HG02610 (cell line): ENCODE measurements around the gene RASAL3.
A peak's percentile ranks its signal among the peaks of the same experiment; 100 is the strongest.
"Not testable (repeated sequence)": the region's sequence is repeated elsewhere in the genome, so short reads cannot be mapped to it uniquely, and the experiment has no call there.

Experiments used
- ATAC-seq: cut with Tn5 transposase; IDR thresholded peaks from one replicate; pipeline ENCODE4 v1.9.1; 2021; ENCODE audit warnings: mild to moderate bottlenecking, moderate library complexity; ENCODE audit not compliant: unreplicated experiment

Gene RASAL3

GRCh38 chr19:15464394-15465385, at the start of gene RASAL3:
TSS of gene RASAL3 (minus strand) at chr19:15464544. CDS start at chr19:15464358, 186 bp downstream.
- ATAC-seq: peak; percentile 42

DNA sequence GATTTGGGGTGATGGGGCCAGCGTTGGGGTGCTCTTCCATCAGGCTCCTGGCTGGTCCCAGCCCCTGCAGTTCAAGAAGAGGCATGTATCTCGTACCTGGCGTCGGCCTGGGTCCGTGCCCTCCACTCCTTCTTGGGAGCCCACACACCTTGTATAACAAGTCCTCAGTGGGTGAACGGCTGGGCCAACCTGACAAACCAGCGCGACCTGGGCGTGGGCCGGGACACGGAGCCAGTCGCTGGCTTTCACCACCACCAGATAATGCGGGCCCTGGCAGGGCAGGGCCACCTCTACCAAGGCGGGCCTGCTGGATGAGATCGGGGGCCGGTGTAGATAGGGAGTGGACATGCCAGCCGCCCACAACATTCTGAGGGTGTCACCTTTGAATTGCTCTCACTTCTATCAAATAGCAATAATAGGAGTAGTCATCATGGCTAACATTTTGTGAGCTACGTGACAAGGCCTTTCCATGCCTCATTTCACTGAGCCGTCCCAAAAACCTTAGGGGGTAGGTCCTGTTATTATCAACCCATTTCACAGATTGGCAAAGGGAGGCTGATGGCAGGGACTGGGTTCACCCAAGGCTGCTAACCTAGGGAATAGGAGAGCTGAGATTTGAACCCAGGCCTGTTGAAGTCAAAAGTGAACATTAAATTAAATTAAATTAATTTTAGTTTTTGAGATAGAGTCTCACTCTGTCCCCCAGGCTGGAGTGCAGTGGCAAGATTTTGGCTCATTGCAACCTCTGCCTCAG, 47.5 kb upstream of the RASAL3 start:
- ATAC-seq: no peak

- ATAC-seq: no peak
Measured at GRCh38 chr19:15508035-15508710, 43.8 kb upstream of the RASAL3 start, which contains the start of gene CYP4F22. TSS of gene CYP4F22 (plus strand) at chr19:15508525. CDS start at chr19:15525337, 16,812 bp downstream.

GRCh38 chr19:15507068-15508034, 43.0 kb upstream of the RASAL3 start:
- no peak for ATAC-seq

- ATAC-seq: no peak
Measured at GRCh38 chr19:15506074-15506571, 41.8 kb upstream of the RASAL3 start.

GRCh38 chr19:15502264-15502663, 37.9 kb upstream of the RASAL3 start:
- no peak for ATAC-seq

- ATAC-seq: no peak
Measured at GRCh38 chr19:15501596-15501995, 37.3 kb upstream of the RASAL3 start.

DNA sequence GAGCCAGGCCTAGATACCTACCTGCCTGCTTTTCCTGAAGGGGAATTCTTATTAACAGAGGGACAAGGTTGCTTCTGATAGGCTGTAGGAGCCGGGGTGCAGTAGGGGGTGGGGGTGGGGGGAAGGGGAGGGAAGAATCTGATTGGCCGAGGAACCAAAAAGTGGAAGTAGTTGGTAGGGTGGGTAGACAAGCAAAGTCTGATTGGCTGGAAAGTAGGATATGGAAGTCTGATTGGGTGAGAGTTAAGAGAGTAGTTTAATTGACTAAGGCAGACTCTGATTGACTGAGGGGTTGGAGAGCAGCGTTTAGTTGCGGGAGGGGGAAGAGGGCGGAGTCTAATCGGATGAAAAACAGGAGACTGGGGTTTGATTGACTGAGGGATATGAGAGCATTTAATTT, 34.6 kb upstream of the RASAL3 start:
- no peak for ATAC-seq

DNA sequence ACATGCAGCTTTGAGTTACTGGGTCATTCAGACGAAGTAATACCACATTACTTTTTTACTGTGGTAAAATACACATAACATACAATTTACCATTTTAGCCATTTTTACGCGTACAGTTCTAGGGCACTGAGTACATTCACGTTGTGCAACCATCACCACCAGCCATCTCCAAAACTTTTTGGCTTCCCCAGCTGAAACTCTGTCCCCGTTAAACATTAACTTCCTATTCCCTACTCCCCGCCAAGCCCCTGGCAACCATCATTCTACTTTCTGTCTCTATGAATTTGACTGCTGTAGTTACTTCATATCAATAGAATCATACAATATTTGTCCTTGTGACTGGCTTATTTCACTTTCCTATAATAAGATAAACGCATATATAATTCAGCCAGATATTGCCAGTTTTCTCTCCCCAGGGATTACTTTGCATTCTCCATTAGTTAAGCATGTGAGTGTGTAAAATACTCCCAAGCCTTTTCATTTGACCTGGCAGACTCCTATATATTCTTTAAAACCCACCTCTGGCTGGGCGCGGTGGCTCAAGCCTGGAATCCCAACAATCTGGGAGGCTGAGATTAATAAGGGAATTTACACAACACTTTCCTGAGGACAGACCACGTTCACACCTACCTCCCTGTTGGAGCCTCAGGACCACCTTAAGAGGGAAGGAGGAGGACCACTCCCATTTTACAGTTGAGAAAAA, 34.0 kb upstream of the RASAL3 start:
- ATAC-seq: no peak

GRCh38 chr19:15495151-15495550, 30.8 kb upstream of the RASAL3 start:
- no peak for ATAC-seq

GRCh38 chr19:15488489-15489226, 24.3 kb upstream of the RASAL3 start:
- no peak for ATAC-seq

DNA sequence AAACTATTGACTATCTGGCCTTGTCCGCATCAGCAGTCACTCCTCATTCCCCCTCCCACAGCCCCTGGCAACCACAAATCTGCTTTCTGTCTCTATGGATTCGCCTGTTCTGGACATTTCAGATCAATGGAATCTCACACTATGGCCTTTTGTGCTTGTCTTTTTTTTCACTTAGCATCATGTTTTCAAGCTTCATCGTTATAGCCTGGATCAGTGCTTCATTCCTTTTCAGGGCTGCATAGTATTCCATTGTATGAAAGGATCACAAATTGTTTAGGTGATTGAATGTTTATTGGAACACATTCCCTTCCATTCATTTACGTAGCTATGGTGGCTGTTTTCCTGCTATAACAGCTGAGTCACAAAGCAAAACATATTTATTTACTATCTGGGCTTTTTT, 22.7 kb upstream of the RASAL3 start:
- no peak for ATAC-seq

GRCh38 chr19:15485768-15486167, 21.4 kb upstream of the RASAL3 start:
- not testable (repeated sequence) for ATAC-seq

DNA sequence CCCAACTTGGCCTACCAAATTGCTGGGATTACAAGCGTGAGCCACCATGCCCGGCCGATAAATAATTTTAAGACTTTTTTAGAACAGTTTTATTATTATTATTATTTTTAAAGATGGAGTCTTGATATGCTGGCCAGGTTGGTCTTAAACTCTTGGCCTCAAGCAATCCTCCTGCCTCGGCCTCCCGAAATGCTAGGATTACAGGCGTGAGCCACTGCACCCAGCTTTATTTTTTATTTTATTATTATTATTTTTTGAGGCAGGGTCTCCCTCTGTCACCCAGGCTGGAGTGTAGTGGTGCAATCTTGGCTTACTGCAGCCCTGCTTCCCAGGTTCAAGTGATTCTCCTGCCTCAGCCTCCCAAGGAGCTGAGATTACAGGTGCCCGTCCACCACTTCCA, 16.7 kb upstream of the RASAL3 start:
- not testable (repeated sequence) for ATAC-seq

GRCh38 chr19:15479391-15480345, 15.3 kb upstream of the RASAL3 start, which contains the start of gene PGLYRP2:
TSS of gene PGLYRP2 (minus strand) at chr19:15479501. CDS start at chr19:15479371, 130 bp downstream.
- no peak for ATAC-seq

GRCh38 chr19:15476325-15476724, 12.0 kb upstream of the RASAL3 start:
- no peak for ATAC-seq

DNA sequence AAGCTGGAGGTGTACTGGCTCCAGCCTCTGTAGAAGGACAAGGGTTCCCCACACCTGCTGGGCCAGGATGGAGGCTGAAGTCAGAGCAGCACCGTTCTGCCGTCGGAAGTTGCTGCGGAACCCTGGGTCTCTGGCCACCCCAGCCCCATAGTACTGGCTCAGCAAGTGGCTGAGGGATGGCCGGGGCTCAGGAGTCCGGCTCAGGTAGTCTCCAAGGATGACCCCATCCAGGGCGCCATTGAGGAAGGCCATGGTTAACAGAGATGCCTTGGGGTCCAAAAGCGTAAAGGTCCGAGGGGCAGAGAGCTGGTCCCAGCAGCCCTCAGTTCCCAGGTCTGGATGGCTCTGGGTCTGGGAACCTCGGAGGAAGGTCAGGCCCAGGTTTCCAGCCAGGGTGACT, 11.3 kb upstream of the RASAL3 start:
- ATAC-seq: no peak
